Tibial nerve (tissue), 4 donors: Measurements from ENCODE around the gene UGT1A5. TPM values are rescaled to one million over a fixed set of nuclear protein-coding genes. Genes with fewer than 3 reads are reported as not detected.

Experiments used
- DNase-seq, 2 donors: peaks; one replicate each; pipeline ENCODE4 v3.0.0-alpha.2; 2019; ENCODE audit warnings: low spot score in 2 of 2
- H3K27ac ChIP-seq, 4 donors: fragments of 200-600 bp; sonication (generic) in 3 of 4; one replicate each; pipeline ENCODE4 v1.5.1; 2017 to 2019; ENCODE audit warnings: mild to moderate bottlenecking in 1 of 4
- H3K27me3 ChIP-seq, 2 donors: fragments of 200-600 bp; sonication (generic) in 1 of 2; one replicate each; pipeline versions ENCODE4 v1.5.1 to v1.6.0; 2017 to 2019
- H3K36me3 ChIP-seq, 3 donors: fragments of 200-600 bp; sonication (generic); one replicate each; pipeline ENCODE4 v1.5.1; 2018 to 2019
- H3K4me1 ChIP-seq, 4 donors: fragments of 200-600 bp; sonication (generic) in 3 of 4; one replicate each; pipeline ENCODE4 v1.5.1; 2017 to 2019
- H3K4me3 ChIP-seq, 4 donors: fragments of 200-600 bp; sonication (generic) in 3 of 4; one replicate each; pipeline ENCODE4 v1.5.1; 2017 to 2019; ENCODE audit warnings: mild to moderate bottlenecking in 1 of 4, moderate library complexity in 1 of 4
- H3K9me3 ChIP-seq, 4 donors: fragments of 200-600 bp; sonication (generic) in 3 of 4; one replicate each; pipeline ENCODE4 v1.5.1; 2017 to 2019
- CTCF ChIP-seq, 5 experiments: fragments of 200-600 bp in 3 of 5; fragments of 450-650 bp in 2 of 5; sonication (generic) in 3 of 5; IDR thresholded peaks; one replicate each; pipeline ENCODE4 v1.5.1; 2016 to 2019; ENCODE audit warnings: antibody characterized with exemption in 5 of 5, mild to moderate bottlenecking in 3 of 5, moderate library complexity in 2 of 5
- EP300 ChIP-seq, 2 donors: sonication (generic); formaldehyde crosslinking; IDR thresholded peaks; one replicate each; pipeline ENCODE4 v1.6.1; 2017; ENCODE audit warnings: antibody characterized with exemption in 2 of 2, mild to moderate bottlenecking in 1 of 2
- POLR2A ChIP-seq, 2 donors: fragments of 450-650 bp; IDR thresholded peaks; one replicate each; pipeline ENCODE4 v1.6.1; 2017; ENCODE audit warnings: antibody characterized with exemption in 2 of 2, mild to moderate bottlenecking in 2 of 2, moderate library complexity in 2 of 2
- WGBS, 2 donors: methylation state at CpG; one replicate each; pipeline ENCODE4 v1.1.5; 2018; 5-methylcytosine and 5-hydroxymethylcytosine counted together
- total RNA-seq, 4 donors: library from RNA; depleted of rRNA; stranded (reverse); fragments of >200 nt; gene quantifications; one replicate each; pipeline ENCODE4 v1.1.0, GENCODE V29; 2016

UGT1A5 gene
- total RNA-seq, 4 donors from 2014 or later, result not detected

GRCh38 chr2:233789554-233789953, 76.8 kb downstream of the UGT1A5 start:
- Histone ChIP-seq H3K9me3 (peaks cover 0 to 7% (median 0%) of the 10 kb centered on the region in 4 donors), H3K4me1 (no peaks in the 10 kb centered on the region), H3K4me3 (no peak overlapping the region), H3K27me3 (no peaks in the 10 kb centered on the region), H3K27ac (no peak overlapping the region), H3K36me3 (no peaks in the 10 kb centered on the region)
- DNase-seq, result no peak
- 85 to 94% methylated on average over 7 of the region's 7 CpGs for WGBS, 2 donors
- no peak for TF ChIP-seq POLR2A (IDR thresholded peaks at IDR 0.05)
- no peak for TF ChIP-seq CTCF (IDR thresholded peaks at IDR 0.05)
- no peak for TF ChIP-seq EP300 (IDR thresholded peaks at IDR 0.05)

- WGBS, 2 donors, result 83 to 84% methylated on average over 18 of the region's 18 CpGs
- peaks cover 0 to 4% (median 0%) of the 10 kb centered on the region in 4 donors for H3K9me3 ChIP-seq
- DNase-seq, result no peak
- no peaks in the 10 kb centered on the region for H3K4me1 ChIP-seq
- no peaks in the 10 kb centered on the region for H3K36me3 ChIP-seq
- H3K27me3 ChIP-seq, result no peaks in the 10 kb centered on the region
- H3K27ac ChIP-seq, result no peak overlapping the region
- TF ChIP-seq POLR2A (IDR thresholded peaks at IDR 0.05), result no peak
- TF ChIP-seq EP300 (IDR thresholded peaks at IDR 0.05), result no peak
- TF ChIP-seq CTCF (IDR thresholded peaks at IDR 0.05), result no peak
- H3K4me3 ChIP-seq, result no peak overlapping the region
Measured at GRCh38 chr2:233791151-233791882, 78.6 kb downstream of the UGT1A5 start.

GRCh38 chr2:233791883-233792329, 79.2 kb downstream of the UGT1A5 start:
- Histone ChIP-seq H3K9me3 (peaks cover 0 to 4% (median 0%) of the 10 kb centered on the region in 4 donors), H3K27me3 (no peaks in the 10 kb centered on the region), H3K4me3 (no peak overlapping the region), H3K36me3 (no peaks in the 10 kb centered on the region), H3K4me1 (no peaks in the 10 kb centered on the region), H3K27ac (no peak overlapping the region)
- 80 to 84% methylated on average over 9 of the region's 9 CpGs for WGBS, 2 donors
- DNase-seq, result no peak
- TF ChIP-seq EP300 (IDR thresholded peaks at IDR 0.05), result no peak
- no peak for TF ChIP-seq CTCF (IDR thresholded peaks at IDR 0.05)
- no peak for TF ChIP-seq POLR2A (IDR thresholded peaks at IDR 0.05)

- 88 to 94% methylated on average over 7 of the region's 7 CpGs for WGBS, 2 donors
- Histone ChIP-seq H3K4me1 (no peaks in the 10 kb centered on the region), H3K27me3 (no peaks in the 10 kb centered on the region), H3K27ac (no peak overlapping the region), H3K9me3 (peaks cover 0 to 4% (median 0%) of the 10 kb centered on the region in 4 donors), H3K36me3 (no peaks in the 10 kb centered on the region), H3K4me3 (no peak overlapping the region)
- no peak for TF ChIP-seq POLR2A (IDR thresholded peaks at IDR 0.05)
- TF ChIP-seq CTCF (IDR thresholded peaks at IDR 0.05), result no peak
- no peak for TF ChIP-seq EP300 (IDR thresholded peaks at IDR 0.05)
- DNase-seq, result no peak
Measured at GRCh38 chr2:233792720-233793119, 80.0 kb downstream of the UGT1A5 start.

- Histone ChIP-seq H3K9me3 (peaks cover 0 to 4% (median 0%) of the 10 kb centered on the region in 4 donors), H3K27me3 (no peaks in the 10 kb centered on the region), H3K27ac (no peak overlapping the region), H3K4me1 (no peaks in the 10 kb centered on the region), H3K4me3 (no peak overlapping the region), H3K36me3 (no peaks in the 10 kb centered on the region)
- 69 to 83% methylated on average over 13 to 17 of the region's 18 CpGs for WGBS, 2 donors
- no peak for DNase-seq
- TF ChIP-seq EP300 (IDR thresholded peaks at IDR 0.05), result no peak
- TF ChIP-seq CTCF (IDR thresholded peaks at IDR 0.05), result no peak
- TF ChIP-seq POLR2A (IDR thresholded peaks at IDR 0.05), result no peak
Measured at GRCh38 chr2:233793465-233794127, 80.9 kb downstream of the UGT1A5 start.
